ENCODE data around the gene ACRV1. TPM values are rescaled to one million over a fixed set of nuclear protein-coding genes. Genes with fewer than 3 reads are reported as not detected.

Gene ACRV1
- total RNA-seq, 1 donor from 2014 or later, result 0.20 TPM

- H3K27ac Mint-ChIP-seq (ENCODE audit: unreplicated experiment), result no peak overlapping the region
- no peaks in the 10 kb centered on the region for H3K9me3 Mint-ChIP-seq (ENCODE audit: low read depth)
- H3K36me3 Mint-ChIP-seq (ENCODE audit: low read depth), result peaks cover 14% of the 10 kb centered on the region
- H3K4me1 Mint-ChIP-seq (ENCODE audit: low read depth), result no peaks in the 10 kb centered on the region
- H3K27me3 Mint-ChIP-seq (ENCODE audit: low read depth), result no peaks in the 10 kb centered on the region
- no peak for TF ChIP-seq CTCF (IDR thresholded peaks at IDR 0.05)
- no peak for DNase-seq (ENCODE audit: low spot score)
- no peak overlapping the region for H3K4me3 Mint-ChIP-seq (ENCODE audit: unreplicated experiment)
These were observed 5.5 kb downstream of the ACRV1 start for GRCh38 chr11:125675196-125675595.

DNA sequence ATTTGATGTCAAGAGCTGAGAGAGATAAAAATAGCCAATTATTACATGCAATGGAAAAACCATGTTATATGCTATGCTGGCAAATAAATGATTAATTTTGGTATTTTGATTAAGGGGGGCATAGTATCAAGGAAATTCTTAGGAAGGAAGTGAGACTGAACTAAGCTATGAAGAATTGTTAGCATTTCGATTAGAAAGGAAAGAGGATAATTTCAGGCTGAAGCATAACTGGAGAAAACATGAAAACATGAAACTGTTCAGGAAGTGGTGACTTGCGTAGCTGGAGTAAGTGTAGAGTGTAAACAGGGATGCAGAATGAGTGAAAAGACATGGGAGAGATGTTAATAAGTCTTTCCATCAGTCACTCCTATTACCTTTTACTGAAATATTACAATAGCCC, 6.4 kb downstream of the ACRV1 start:
- H3K4me1 Mint-ChIP-seq (ENCODE audit: low read depth), result no peaks in the 10 kb centered on the region
- H3K9me3 Mint-ChIP-seq (ENCODE audit: low read depth), result no peaks in the 10 kb centered on the region
- DNase-seq (ENCODE audit: low spot score), result no peak
- TF ChIP-seq CTCF (IDR thresholded peaks at IDR 0.05), result no peak
- H3K27me3 Mint-ChIP-seq (ENCODE audit: low read depth), result no peaks in the 10 kb centered on the region
- peaks cover 16% of the 10 kb centered on the region for H3K36me3 Mint-ChIP-seq (ENCODE audit: low read depth)
- no peak overlapping the region for H3K27ac Mint-ChIP-seq (ENCODE audit: unreplicated experiment)
- H3K4me3 Mint-ChIP-seq (ENCODE audit: unreplicated experiment), result no peak overlapping the region

DNA sequence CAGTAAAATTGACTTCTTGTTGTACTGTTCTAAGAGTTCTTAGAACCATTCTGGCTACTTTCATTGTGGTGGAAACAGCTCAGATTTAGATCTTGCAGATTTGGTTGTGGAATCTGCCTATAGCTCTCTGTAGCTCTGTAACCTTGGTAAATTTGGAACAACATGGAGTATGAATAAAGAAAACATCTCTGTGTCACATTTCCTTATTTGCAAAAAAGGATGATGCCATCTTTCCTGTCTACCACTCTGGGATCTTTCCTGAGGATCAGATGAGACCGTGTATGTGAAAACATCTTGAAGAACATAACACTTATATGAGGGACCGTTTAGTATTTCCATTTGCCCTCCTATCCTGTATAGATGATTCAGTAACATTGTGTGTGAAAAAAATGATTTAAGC, 9.1 kb downstream of the ACRV1 start:
- no peaks in the 10 kb centered on the region for H3K27me3 Mint-ChIP-seq (ENCODE audit: low read depth)
- peaks cover 18% of the 10 kb centered on the region for H3K36me3 Mint-ChIP-seq (ENCODE audit: low read depth)
- no peaks in the 10 kb centered on the region for H3K4me1 Mint-ChIP-seq (ENCODE audit: low read depth)
- H3K9me3 Mint-ChIP-seq (ENCODE audit: low read depth), result peaks cover 7% of the 10 kb centered on the region
- no peak for TF ChIP-seq CTCF (IDR thresholded peaks at IDR 0.05)
- no peak for DNase-seq (ENCODE audit: low spot score)
- H3K27ac Mint-ChIP-seq (ENCODE audit: unreplicated experiment), result no peak overlapping the region
- no peak overlapping the region for H3K4me3 Mint-ChIP-seq (ENCODE audit: unreplicated experiment)

GRCh38 chr11:125670172-125670571, 10.5 kb downstream of the ACRV1 start:
- Mint-ChIP-seq H3K27ac (ENCODE audit: unreplicated experiment) (no peak overlapping the region), H3K9me3 (ENCODE audit: low read depth) (peaks cover 17% of the 10 kb centered on the region), H3K27me3 (ENCODE audit: low read depth) (no peaks in the 10 kb centered on the region), H3K36me3 (ENCODE audit: low read depth) (peaks cover 24% of the 10 kb centered on the region), H3K4me1 (ENCODE audit: low read depth) (no peaks in the 10 kb centered on the region), H3K4me3 (ENCODE audit: unreplicated experiment) (no peak overlapping the region)
- DNase-seq (ENCODE audit: low spot score), result no peak
- TF ChIP-seq CTCF (IDR thresholded peaks at IDR 0.05), result no peak

GRCh38 chr11:125667151-125667550, 13.5 kb downstream of the ACRV1 start:
- H3K4me1 Mint-ChIP-seq (ENCODE audit: low read depth), result no peaks in the 10 kb centered on the region
- H3K27ac Mint-ChIP-seq (ENCODE audit: unreplicated experiment), result no peak overlapping the region
- TF ChIP-seq CTCF (IDR thresholded peaks at IDR 0.05), result no peak
- H3K27me3 Mint-ChIP-seq (ENCODE audit: low read depth), result no peaks in the 10 kb centered on the region
- peaks cover 38% of the 10 kb centered on the region for H3K36me3 Mint-ChIP-seq (ENCODE audit: low read depth)
- peaks cover 32% of the 10 kb centered on the region for H3K9me3 Mint-ChIP-seq (ENCODE audit: low read depth)
- DNase-seq (ENCODE audit: low spot score), result no peak
- no peak overlapping the region for H3K4me3 Mint-ChIP-seq (ENCODE audit: unreplicated experiment)

Measured in chondrocyte (in vitro differentiated cells).